H1 (cell line): ENCODE data around the gene IFNL3. TPM values are rescaled to one million over a fixed set of nuclear protein-coding genes. Genes with fewer than 3 reads are reported as not detected.
A peak's percentile ranks its signal among the peaks of the same experiment; 100 is the strongest.

Experiments used
- CTCF ChIA-PET: fragments of 300-600 bp; sonication (Branson Sonifier 250); formaldehyde crosslinking; loops from one replicate; lab custom pipeline; 2021; ENCODE audit not compliant: partially characterized antibody; lab: Charles Lee
- POLR2A ChIA-PET: fragments of 300-600 bp; sonication (Branson Sonifier 250); formaldehyde crosslinking; loops from one replicate; lab custom pipeline; 2021; ENCODE audit warnings: inconsistent platforms; ENCODE audit not compliant: partially characterized antibody; lab: Charles Lee
- DNase-seq, 2 experiments: peaks; one replicate each; pipeline versions ENCODE4 v3.0.0 to v3.0.0-alpha.2; 2010 to 2022; ENCODE audit warnings: low spot score in 2 of 2, low read depth in 1 of 2, mixed read lengths in 1 of 2
- FAIRE-seq: peaks from 2 replicates; lab custom pipeline; 2011; peaks lifted over from hg19 to GRCh38; lab: Jason Lieb, UNC
- H2AFZ ChIP-seq: 2 replicates; pipeline ENCODE4 v1.8.1; 2012; ENCODE audit warnings: low read length, inconsistent platforms
- H2AK5ac ChIP-seq: 2 replicates; pipeline ENCODE4 v1.6.1; 2013; ENCODE audit warnings: low read depth, low read length
- H2BK120ac ChIP-seq: replicated peaks from 2 replicates; pipeline ENCODE3; 2013; ENCODE audit warnings: low read depth, low read length, inconsistent platforms
- H2BK12ac ChIP-seq: 2 replicates; pipeline ENCODE4 v1.6.1; 2013; ENCODE audit warnings: low read depth, low read length
- H2BK15ac ChIP-seq: 2 replicates; pipeline ENCODE4 v1.6.1; 2013; ENCODE audit warnings: low read length
- H2BK20ac ChIP-seq: 2 replicates; pipeline ENCODE4 v1.6.1; 2013; ENCODE audit warnings: low read length
- H2BK5ac ChIP-seq: 2 replicates; pipeline ENCODE4 v1.6.1; 2013; ENCODE audit warnings: low read depth, low read length
- H3K14ac ChIP-seq: 2 replicates; pipeline ENCODE4 v1.6.1; 2013; ENCODE audit warnings: inconsistent platforms; ENCODE audit not compliant: insufficient read length
- H3K18ac ChIP-seq: 2 replicates; pipeline ENCODE4 v1.6.1; 2013; ENCODE audit warnings: low read length; ENCODE audit errors: extremely low read depth
- H3K23ac ChIP-seq: 2 replicates; pipeline ENCODE4 v1.6.1; 2013; ENCODE audit warnings: inconsistent platforms; ENCODE audit not compliant: insufficient read length
- H3K23me2 ChIP-seq: 2 replicates; pipeline ENCODE4 v1.6.1; 2013; ENCODE audit warnings: low read depth, low read length
- H3K27ac ChIP-seq: 2 replicates; pipeline ENCODE4 v1.6.1; 2011; ENCODE audit warnings: low read depth, low read length, inconsistent platforms
- H3K27me3 ChIP-seq, 4 experiments: replicated peaks in 1 of 4; 1 replicate in 1 of 4; 2 replicates in 3 of 4; pipeline versions ENCODE4 v1.6.1 to v1.8.1; 2011 to 2013; ENCODE audit warnings: low read length in 3 of 4, mild to moderate bottlenecking in 3 of 4, inconsistent platforms in 2 of 4, mixed read lengths in 2 of 4, moderate library complexity in 1 of 4; ENCODE audit not compliant: control insufficient read depth in 3 of 4, insufficient read depth in 3 of 4; ENCODE audit errors: extremely low read depth in 1 of 4
- H3K36me3 ChIP-seq, 4 experiments: 2 replicates each; pipeline versions ENCODE4 v1.6.1 to v1.8.1; 2011 to 2013; ENCODE audit warnings: mild to moderate bottlenecking in 4 of 4, low read length in 3 of 4, moderate library complexity in 2 of 4, control low read depth in 1 of 4, inconsistent platforms in 1 of 4; ENCODE audit not compliant: insufficient read depth in 4 of 4, control insufficient read depth in 2 of 4
- H3K4ac ChIP-seq: replicated peaks from 2 replicates; pipeline ENCODE3; 2013; ENCODE audit warnings: low read length, low read depth, mixed read lengths, inconsistent platforms; ENCODE audit not compliant: insufficient read length
- H3K4me1 ChIP-seq, 4 experiments: replicated peaks in 1 of 4; 1 replicate in 1 of 4; 2 replicates in 3 of 4; pipeline versions ENCODE4 v1.6.1 to v1.8.1; 2011 to 2013; ENCODE audit warnings: low read length in 3 of 4, inconsistent platforms in 2 of 4, mixed read lengths in 1 of 4; ENCODE audit not compliant: insufficient read depth in 4 of 4, control insufficient read depth in 3 of 4
- H3K4me2 ChIP-seq, 2 experiments: 2 replicates each; pipeline versions ENCODE4 v1.6.1 to v1.8.1; 2011 to 2013; ENCODE audit warnings: low read depth in 2 of 2, low read length in 2 of 2, control low read depth in 1 of 2, inconsistent platforms in 1 of 2, mild to moderate bottlenecking in 1 of 2; ENCODE audit not compliant: insufficient read depth in 1 of 2
- H3K4me3 ChIP-seq, 4 experiments: fragments of 200-600, 300-600 bp in 1 of 4; sonication (generic), shearing (Covaris generic), sonication (Bioruptor Twin) in 1 of 4; 2 replicates each; pipeline versions ENCODE4 v1.5.1 to v1.8.1; 2011 to 2016; ENCODE audit warnings: low read length in 4 of 4, low read depth in 3 of 4, control low read depth in 2 of 4, inconsistent platforms in 2 of 4, mild to moderate bottlenecking in 2 of 4, mixed read lengths in 1 of 4, moderate library complexity in 1 of 4; ENCODE audit not compliant: insufficient read depth in 2 of 4; ENCODE audit errors: extremely low read depth in 1 of 4
- H3K56ac ChIP-seq: replicated peaks from 2 replicates; pipeline ENCODE3; 2013; ENCODE audit warnings: low read depth, mild to moderate bottlenecking, mixed read lengths, low read length, inconsistent platforms; ENCODE audit not compliant: insufficient read length
- H3K79me1 ChIP-seq: 2 replicates; pipeline ENCODE4 v1.6.1; 2013; ENCODE audit warnings: low read depth, low read length, control low read depth
- H3K79me2 ChIP-seq, 2 experiments: 2 replicates each; pipeline versions ENCODE4 v1.6.1 to v1.8.1; 2012 to 2013; ENCODE audit warnings: low read length in 2 of 2, mild to moderate bottlenecking in 2 of 2, inconsistent platforms in 1 of 2; ENCODE audit not compliant: insufficient read depth in 2 of 2, control insufficient read depth in 1 of 2
- H3K9ac ChIP-seq, 4 experiments: replicated peaks in 1 of 4; 1 replicate in 1 of 4; 2 replicates in 3 of 4; pipeline versions ENCODE4 v1.6.1 to v1.8.1; 2011 to 2013; ENCODE audit warnings: low read depth in 3 of 4, low read length in 3 of 4, control low read depth in 2 of 4, mild to moderate bottlenecking in 2 of 4, moderate library complexity in 2 of 4, inconsistent platforms in 1 of 4; ENCODE audit errors: extremely low read depth in 1 of 4
- H3K9me3 ChIP-seq, 2 experiments: 2 replicates each; pipeline versions ENCODE4 v1.6.1 to v1.8.1; 2012 to 2013; ENCODE audit warnings: mild to moderate bottlenecking in 2 of 2, moderate library complexity in 2 of 2, control low read depth in 1 of 2, inconsistent platforms in 1 of 2, low read depth in 1 of 2, low read length in 1 of 2, mixed read lengths in 1 of 2; ENCODE audit not compliant: insufficient read depth in 2 of 2
- H4K20me1 ChIP-seq, 2 experiments: replicated peaks in 1 of 2; 2 replicates each; pipeline versions ENCODE3 to v1.8.1; 2011 to 2013; ENCODE audit warnings: inconsistent platforms in 2 of 2, low read length in 2 of 2, mild to moderate bottlenecking in 1 of 2; ENCODE audit not compliant: insufficient read depth in 2 of 2, control insufficient read depth in 1 of 2
- H4K5ac ChIP-seq: 2 replicates; pipeline ENCODE4 v1.6.1; 2013; ENCODE audit warnings: low read length, low read depth, mixed read lengths, inconsistent platforms; ENCODE audit not compliant: insufficient read length
- H4K8ac ChIP-seq: 2 replicates; pipeline ENCODE4 v1.8.0; 2013; ENCODE audit warnings: mild to moderate bottlenecking, moderate library complexity, low read length, inconsistent platforms; ENCODE audit not compliant: insufficient read depth; ENCODE audit errors: extremely low read depth
- H4K91ac ChIP-seq: replicated peaks from 2 replicates; pipeline ENCODE3; 2013; ENCODE audit warnings: low read length, mixed read lengths, inconsistent platforms; ENCODE audit not compliant: insufficient read length
- HDAC2 ChIP-seq, 2 experiments: fragments of 300-600 bp in 1 of 2; sonication (generic) in 1 of 2; IDR thresholded peaks; 2 replicates each; pipeline ENCODE4 v1.6.1; 2011 to 2012; ENCODE audit warnings: low read depth in 2 of 2, low read length in 2 of 2, mild to moderate bottlenecking in 2 of 2, moderate library complexity in 2 of 2, borderline replicate concordance in 1 of 2, inconsistent platforms in 1 of 2
- HDAC6 ChIP-seq: IDR thresholded peaks from one replicate; pipeline ENCODE4 v1.7.1; 2012; ENCODE audit warnings: low read depth, mild to moderate bottlenecking, inconsistent platforms, low read length, moderate library complexity
- JUN ChIP-seq: IDR thresholded peaks from 2 replicates; pipeline ENCODE4 v1.6.1; 2011; ENCODE audit warnings: low read depth, mild to moderate bottlenecking, improper control_type of control experiment, low read length
- MAFK ChIP-seq: IDR thresholded peaks from 2 replicates; pipeline ENCODE4 v1.6.1; 2012; ENCODE audit warnings: low read depth, mild to moderate bottlenecking, improper control_type of control experiment, low read length
- POLR2AphosphoS5 ChIP-seq: IDR thresholded peaks from 2 replicates; pipeline ENCODE4 v1.6.1; 2011; ENCODE audit warnings: low read depth, low read length
- RXRA ChIP-seq: IDR thresholded peaks from 2 replicates; pipeline ENCODE4 v1.6.1; 2011; ENCODE audit warnings: low read depth, mild to moderate bottlenecking, low read length, moderate library complexity; ENCODE audit not compliant: insufficient read depth
- SP4 ChIP-seq: IDR thresholded peaks from 2 replicates; pipeline ENCODE4 v1.6.1; 2012; ENCODE audit warnings: low read length, inconsistent platforms
- WGBS, 2 experiments: shearing (Covaris generic) in 1 of 2; methylation state at CpG; one replicate each; pipeline versions ENCODE4 v1.1.6 to v1.1.7; 2013 to 2015; ENCODE audit warnings: low lambda C conversion rate in 2 of 2, mixed read lengths in 2 of 2, inconsistent platforms in 1 of 2, low coverage in 1 of 2, missing lambda C conversion rate in 1 of 2; ENCODE audit not compliant: insufficient replicate concordance in 2 of 2, insufficient coverage in 1 of 2, insufficient read length in 1 of 2; ENCODE audit errors: extremely low coverage in 1 of 2, missing lambda C conversion rate in 1 of 2; 5-methylcytosine and 5-hydroxymethylcytosine counted together
- polyA plus RNA-seq, 7 experiments: library from polyadenylated mRNA; depleted of rRNA in 3 of 7; stranded (reverse) in 5 of 7; unstranded in 2 of 7; fragments of >200 nt in 5 of 7; fragments of 200-250 nt in 2 of 7; gene quantifications; 1 replicate in 5 of 7; 2 replicates in 1 of 7; 4 replicates in 1 of 7; pipeline versions ENCODE4 v1.2.1 to v1.2.3, GENCODE V29; 2011 to 2013; ENCODE audit warnings: missing spikeins in 2 of 7, mixed read lengths in 2 of 7
- total RNA-seq: library from RNA; stranded (reverse); fragmentation: NEBNext Ultra II Directional; extraction: Animal tissue kit (Norgen Biotek cat#: 25700); gene quantifications from 2 replicates; pipeline ENCODE4 v1.2.1, GENCODE V29; 2021

IFNL3 gene
- total and polyA plus RNA-seq, 2 of the 8 experiments (the other 6 are each of a cell fraction or from before 2014, with no cell fraction given), result 0.11 TPM; not detected in 1

GRCh38 chr19:39196320-39196719 lies 48.5 kb downstream of the IFNL3 start:
- no peak overlapping the region for H3K14ac ChIP-seq
- H2BK5ac ChIP-seq, result no peak overlapping the region
- no peaks in the 10 kb centered on the region for H3K79me2 ChIP-seq
- 0 out of 2 replicates have a peak overlapping the region, but pooled peaks have one; percentile 23 for H2AFZ ChIP-seq
- H2BK15ac ChIP-seq, result peak overlapping the region; percentile 81; the same call in 1 of the 2 replicates
- H2BK12ac ChIP-seq, result no peak overlapping the region
- peaks cover 0 to 2% of the 10 kb centered on the region in 2 experiments for H4K20me1 ChIP-seq
- peak in 1 of 2 experiments; percentile 58 for DNase-seq
- H3K18ac ChIP-seq, result no peak overlapping the region
- no peak overlapping the region for H3K9ac ChIP-seq
- H3K4me1 ChIP-seq, result peaks cover 0 to 9% (median 8%) of the 10 kb centered on the region in 4 experiments; a peak in 6 of 7 replicates
- H4K8ac ChIP-seq, result peak overlapping the region; percentile 5; the same call in 1 of the 2 replicates
- H3K23me2 ChIP-seq, result peaks cover 8% of the 10 kb centered on the region; the same call in 1 of the 2 replicates
- H3K79me1 ChIP-seq, result no peaks in the 10 kb centered on the region
- no peak overlapping the region for H2BK120ac ChIP-seq
- no peak overlapping the region for H2AK5ac ChIP-seq
- H2BK20ac ChIP-seq, result no peak overlapping the region
- 55% methylated on average over 4 of the region's 7 CpGs; no CpG with 5 or more reads in 1 of the 2 experiments for WGBS, 2 experiments
- no peaks in the 10 kb centered on the region for H3K9me3 ChIP-seq
- H3K4ac ChIP-seq, result no peak overlapping the region
- H3K56ac ChIP-seq, result no peak overlapping the region
- H3K36me3 ChIP-seq, result no peaks in the 10 kb centered on the region
- peak overlapping the region; percentile 10 for H4K91ac ChIP-seq
- no peak overlapping the region for H4K5ac ChIP-seq
- no peak for FAIRE-seq
- H3K4me3 ChIP-seq, result peak overlapping the region in 1 of 4 experiments; percentile 62; a peak in 2 of 8 replicates
- no peak overlapping the region for H3K23ac ChIP-seq
- no peak for TF ChIP-seq RXRA
- TF ChIP-seq SP4, result no peak
- no peak for TF ChIP-seq HDAC6
- no peak for TF ChIP-seq JUN
- no peak for TF ChIP-seq POLR2AphosphoS5
- no peak for TF ChIP-seq MAFK
- no peak for TF ChIP-seq HDAC2 (IDR thresholded peaks at IDR 0.05; ENCODE audit: borderline replicate concordance in 1 of 2, low read depth in 2 of 2, low read length in 2 of 2)
- TF ChIP-seq, all 59 proteins: peak for 0
- peaks cover 11 to 28% (median 21%) of the 10 kb centered on the region in 4 experiments for H3K27me3 ChIP-seq
- no peak overlapping the region for H3K27ac ChIP-seq
- peak overlapping the region; percentile 43 to 85 for H3K4me2 ChIP-seq
- POLR2A ChIA-PET, result interaction anchor here (1.0 to 1.7 kb wide), 5 partner anchors 9 to 239 kb away, joined by 3 to 6 read pairs (median 4); partner anchors contain the start of gene RPS16
- CTCF ChIA-PET, result interaction anchor here (0.5 to 7.1 kb wide), 8 partner anchors 9 to 134 kb away, joined by 3 to 53 read pairs (median 8); no protein-coding TSS in a partner anchor
